HEK293 (cell line): Measurements from ENCODE around the gene ADGB.

Experiments
- KLF16 ChIP-seq: fragments of 450-650 bp; formaldehyde crosslinking; IDR thresholded peaks from 2 replicates; pipeline ENCODE4 v1.5.1; 2017; ENCODE audit warnings: missing biosample characterization, missing genetic modification characterization
- PRDM1 ChIP-seq: fragments of 450-650 bp; formaldehyde crosslinking; IDR thresholded peaks from 2 replicates; pipeline ENCODE4; 2016; ENCODE audit warnings: missing biosample characterization, missing genetic modification characterization
- ZBTB7A ChIP-seq: fragments of 450-650 bp; formaldehyde crosslinking; IDR thresholded peaks from 2 replicates; pipeline ENCODE4 v1.5.1; 2016; ENCODE audit warnings: low read depth, missing biosample characterization, missing genetic modification characterization
- ZNF10 ChIP-seq: fragments of 450-650 bp; formaldehyde crosslinking; IDR thresholded peaks from 2 replicates; pipeline ENCODE4 v1.5.1; 2017; ENCODE audit warnings: missing biosample characterization, missing genetic modification characterization
- ZNF174 ChIP-seq: fragments of 450-650 bp; formaldehyde crosslinking; IDR thresholded peaks from 2 replicates; pipeline ENCODE4 v1.5.0; 2017; ENCODE audit warnings: missing biosample characterization, mild to moderate bottlenecking, missing genetic modification characterization
- ZNF707 ChIP-seq: fragments of 450-650 bp; formaldehyde crosslinking; IDR thresholded peaks from 2 replicates; pipeline ENCODE4 v1.5.1; 2016; ENCODE audit warnings: missing biosample characterization, missing genetic modification characterization
- TF ChIP-seq, protein P1 (sequence below): fragments of 450-650 bp; formaldehyde crosslinking; IDR thresholded peaks from 2 replicates; pipeline ENCODE4 v1.5.1; 2016; ENCODE audit warnings: missing biosample characterization, missing genetic modification characterization
- TF ChIP-seq, protein P2 (sequence below): fragments of 450-650 bp; formaldehyde crosslinking; IDR thresholded peaks from 2 replicates; pipeline ENCODE4 v1.5.1; 2016; ENCODE audit warnings: missing biosample characterization, missing genetic modification characterization, low read depth
- TF ChIP-seq, protein P3 (sequence below): fragments of 450-650 bp; formaldehyde crosslinking; conservative IDR thresholded peaks from 2 replicates; pipeline ENCODE4 v1.5.1; 2016; ENCODE audit warnings: low read depth, missing biosample characterization, missing genetic modification characterization
- TF ChIP-seq, protein P4 (sequence below): fragments of 450-650 bp; formaldehyde crosslinking; IDR thresholded peaks from 2 replicates; pipeline ENCODE4 v1.5.1; 2016; ENCODE audit warnings: missing biosample characterization, missing genetic modification characterization
- TF ChIP-seq, protein P5 (sequence below): fragments of 450-650 bp; formaldehyde crosslinking; IDR thresholded peaks from 2 replicates; pipeline ENCODE4 v1.5.1; 2016; ENCODE audit warnings: missing biosample characterization, missing genetic modification characterization, borderline replicate concordance

DNA sequence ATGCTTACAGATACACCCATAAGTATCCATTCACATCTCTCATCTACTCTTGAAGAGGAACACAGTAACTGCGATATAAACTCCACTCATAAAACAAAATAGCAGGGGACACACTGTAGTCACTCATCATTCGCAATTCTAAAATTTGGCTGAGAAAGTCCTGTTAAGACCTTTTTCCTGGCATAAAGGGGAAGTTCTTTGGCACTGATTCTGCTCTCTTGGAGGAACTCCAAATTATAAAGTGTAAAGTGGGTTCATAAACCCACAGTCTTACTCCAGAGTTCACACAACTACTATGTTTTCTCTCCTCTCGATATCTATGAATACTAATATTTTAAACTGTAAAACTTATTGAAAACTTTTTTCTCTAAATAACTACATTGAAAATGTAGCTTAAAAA, 80.6 kb downstream of the ADGB start:
- TF ChIP-seq, protein P1, sequence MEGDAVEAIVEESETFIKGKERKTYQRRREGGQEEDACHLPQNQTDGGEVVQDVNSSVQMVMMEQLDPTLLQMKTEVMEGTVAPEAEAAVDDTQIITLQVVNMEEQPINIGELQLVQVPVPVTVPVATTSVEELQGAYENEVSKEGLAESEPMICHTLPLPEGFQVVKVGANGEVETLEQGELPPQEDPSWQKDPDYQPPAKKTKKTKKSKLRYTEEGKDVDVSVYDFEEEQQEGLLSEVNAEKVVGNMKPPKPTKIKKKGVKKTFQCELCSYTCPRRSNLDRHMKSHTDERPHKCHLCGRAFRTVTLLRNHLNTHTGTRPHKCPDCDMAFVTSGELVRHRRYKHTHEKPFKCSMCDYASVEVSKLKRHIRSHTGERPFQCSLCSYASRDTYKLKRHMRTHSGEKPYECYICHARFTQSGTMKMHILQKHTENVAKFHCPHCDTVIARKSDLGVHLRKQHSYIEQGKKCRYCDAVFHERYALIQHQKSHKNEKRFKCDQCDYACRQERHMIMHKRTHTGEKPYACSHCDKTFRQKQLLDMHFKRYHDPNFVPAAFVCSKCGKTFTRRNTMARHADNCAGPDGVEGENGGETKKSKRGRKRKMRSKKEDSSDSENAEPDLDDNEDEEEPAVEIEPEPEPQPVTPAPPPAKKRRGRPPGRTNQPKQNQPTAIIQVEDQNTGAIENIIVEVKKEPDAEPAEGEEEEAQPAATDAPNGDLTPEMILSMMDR (tag by site-specific recombination) = no peak
- TF ChIP-seq ZBTB7A (tag by site-specific recombination) = no peak
- no peak for TF ChIP-seq KLF16 (tag by site-specific recombination)
- TF ChIP-seq ZNF174 (tag by site-specific recombination) = no peak
- TF ChIP-seq, protein P2, sequence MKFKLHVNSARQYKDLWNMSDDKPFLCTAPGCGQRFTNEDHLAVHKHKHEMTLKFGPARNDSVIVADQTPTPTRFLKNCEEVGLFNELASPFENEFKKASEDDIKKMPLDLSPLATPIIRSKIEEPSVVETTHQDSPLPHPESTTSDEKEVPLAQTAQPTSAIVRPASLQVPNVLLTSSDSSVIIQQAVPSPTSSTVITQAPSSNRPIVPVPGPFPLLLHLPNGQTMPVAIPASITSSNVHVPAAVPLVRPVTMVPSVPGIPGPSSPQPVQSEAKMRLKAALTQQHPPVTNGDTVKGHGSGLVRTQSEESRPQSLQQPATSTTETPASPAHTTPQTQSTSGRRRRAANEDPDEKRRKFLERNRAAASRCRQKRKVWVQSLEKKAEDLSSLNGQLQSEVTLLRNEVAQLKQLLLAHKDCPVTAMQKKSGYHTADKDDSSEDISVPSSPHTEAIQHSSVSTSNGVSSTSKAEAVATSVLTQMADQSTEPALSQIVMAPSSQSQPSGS (tag by site-specific recombination) = no peak
- no peak for TF ChIP-seq ZNF10 (tag by site-specific recombination)
- no peak for TF ChIP-seq ZNF707
- TF ChIP-seq, protein P3, sequence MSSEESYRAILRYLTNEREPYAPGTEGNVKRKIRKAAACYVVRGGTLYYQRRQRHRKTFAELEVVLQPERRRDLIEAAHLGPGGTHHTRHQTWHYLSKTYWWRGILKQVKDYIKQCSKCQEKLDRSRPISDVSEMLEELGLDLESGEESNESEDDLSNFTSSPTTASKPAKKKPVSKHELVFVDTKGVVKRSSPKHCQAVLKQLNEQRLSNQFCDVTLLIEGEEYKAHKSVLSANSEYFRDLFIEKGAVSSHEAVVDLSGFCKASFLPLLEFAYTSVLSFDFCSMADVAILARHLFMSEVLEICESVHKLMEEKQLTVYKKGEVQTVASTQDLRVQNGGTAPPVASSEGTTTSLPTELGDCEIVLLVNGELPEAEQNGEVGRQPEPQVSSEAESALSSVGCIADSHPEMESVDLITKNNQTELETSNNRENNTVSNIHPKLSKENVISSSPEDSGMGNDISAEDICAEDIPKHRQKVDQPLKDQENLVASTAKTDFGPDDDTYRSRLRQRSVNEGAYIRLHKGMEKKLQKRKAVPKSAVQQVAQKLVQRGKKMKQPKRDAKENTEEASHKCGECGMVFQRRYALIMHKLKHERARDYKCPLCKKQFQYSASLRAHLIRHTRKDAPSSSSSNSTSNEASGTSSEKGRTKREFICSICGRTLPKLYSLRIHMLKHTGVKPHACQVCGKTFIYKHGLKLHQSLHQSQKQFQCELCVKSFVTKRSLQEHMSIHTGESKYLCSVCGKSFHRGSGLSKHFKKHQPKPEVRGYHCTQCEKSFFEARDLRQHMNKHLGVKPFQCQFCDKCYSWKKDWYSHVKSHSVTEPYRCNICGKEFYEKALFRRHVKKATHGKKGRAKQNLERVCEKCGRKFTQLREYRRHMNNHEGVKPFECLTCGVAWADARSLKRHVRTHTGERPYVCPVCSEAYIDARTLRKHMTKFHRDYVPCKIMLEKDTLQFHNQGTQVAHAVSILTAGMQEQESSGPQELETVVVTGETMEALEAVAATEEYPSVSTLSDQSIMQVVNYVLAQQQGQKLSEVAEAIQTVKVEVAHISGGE (tag by site-specific recombination) = no peak
- TF ChIP-seq, protein P4, sequence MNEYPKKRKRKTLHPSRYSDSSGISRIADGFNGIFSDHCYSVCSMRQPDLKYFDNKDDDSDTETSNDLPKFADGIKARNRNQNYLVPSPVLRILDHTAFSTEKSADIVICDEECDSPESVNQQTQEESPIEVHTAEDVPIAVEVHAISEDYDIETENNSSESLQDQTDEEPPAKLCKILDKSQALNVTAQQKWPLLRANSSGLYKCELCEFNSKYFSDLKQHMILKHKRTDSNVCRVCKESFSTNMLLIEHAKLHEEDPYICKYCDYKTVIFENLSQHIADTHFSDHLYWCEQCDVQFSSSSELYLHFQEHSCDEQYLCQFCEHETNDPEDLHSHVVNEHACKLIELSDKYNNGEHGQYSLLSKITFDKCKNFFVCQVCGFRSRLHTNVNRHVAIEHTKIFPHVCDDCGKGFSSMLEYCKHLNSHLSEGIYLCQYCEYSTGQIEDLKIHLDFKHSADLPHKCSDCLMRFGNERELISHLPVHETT (tag by site-specific recombination) = no peak
- TF ChIP-seq, protein P5, sequence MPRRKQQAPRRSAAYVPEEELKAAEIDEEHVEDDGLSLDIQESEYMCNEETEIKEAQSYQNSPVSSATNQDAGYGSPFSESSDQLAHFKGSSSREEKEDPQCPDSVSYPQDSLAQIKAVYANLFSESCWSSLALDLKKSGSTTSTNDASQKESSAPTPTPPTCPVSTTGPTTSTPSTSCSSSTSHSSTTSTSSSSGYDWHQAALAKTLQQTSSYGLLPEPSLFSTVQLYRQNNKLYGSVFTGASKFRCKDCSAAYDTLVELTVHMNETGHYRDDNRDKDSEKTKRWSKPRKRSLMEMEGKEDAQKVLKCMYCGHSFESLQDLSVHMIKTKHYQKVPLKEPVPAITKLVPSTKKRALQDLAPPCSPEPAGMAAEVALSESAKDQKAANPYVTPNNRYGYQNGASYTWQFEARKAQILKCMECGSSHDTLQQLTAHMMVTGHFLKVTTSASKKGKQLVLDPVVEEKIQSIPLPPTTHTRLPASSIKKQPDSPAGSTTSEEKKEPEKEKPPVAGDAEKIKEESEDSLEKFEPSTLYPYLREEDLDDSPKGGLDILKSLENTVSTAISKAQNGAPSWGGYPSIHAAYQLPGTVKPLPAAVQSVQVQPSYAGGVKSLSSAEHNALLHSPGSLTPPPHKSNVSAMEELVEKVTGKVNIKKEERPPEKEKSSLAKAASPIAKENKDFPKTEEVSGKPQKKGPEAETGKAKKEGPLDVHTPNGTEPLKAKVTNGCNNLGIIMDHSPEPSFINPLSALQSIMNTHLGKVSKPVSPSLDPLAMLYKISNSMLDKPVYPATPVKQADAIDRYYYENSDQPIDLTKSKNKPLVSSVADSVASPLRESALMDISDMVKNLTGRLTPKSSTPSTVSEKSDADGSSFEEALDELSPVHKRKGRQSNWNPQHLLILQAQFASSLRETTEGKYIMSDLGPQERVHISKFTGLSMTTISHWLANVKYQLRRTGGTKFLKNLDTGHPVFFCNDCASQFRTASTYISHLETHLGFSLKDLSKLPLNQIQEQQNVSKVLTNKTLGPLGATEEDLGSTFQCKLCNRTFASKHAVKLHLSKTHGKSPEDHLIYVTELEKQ (tag by site-specific recombination) = no peak
- no peak for TF ChIP-seq PRDM1 (tag by site-specific recombination)
